HG03280 (cell line): ENCODE measurements around the gene NRP1.
"Not testable (repeated sequence)": the region's sequence is repeated elsewhere in the genome, so short reads cannot be mapped to it uniquely, and the experiment has no call there.

Experiments
- ATAC-seq: cut with Tn5 transposase; IDR thresholded peaks from one replicate; pipeline ENCODE4 v1.9.1; 2021; ENCODE audit warnings: mild to moderate bottlenecking, moderate library complexity; ENCODE audit not compliant: unreplicated experiment

NRP1 gene

GRCh38 chr10:33334153-33334804 lies at the start of gene NRP1:
NRP1 (minus strand) TSS chr10:33334667; CDS start chr10:33334382, 285 bp downstream.
- no peak for ATAC-seq

DNA sequence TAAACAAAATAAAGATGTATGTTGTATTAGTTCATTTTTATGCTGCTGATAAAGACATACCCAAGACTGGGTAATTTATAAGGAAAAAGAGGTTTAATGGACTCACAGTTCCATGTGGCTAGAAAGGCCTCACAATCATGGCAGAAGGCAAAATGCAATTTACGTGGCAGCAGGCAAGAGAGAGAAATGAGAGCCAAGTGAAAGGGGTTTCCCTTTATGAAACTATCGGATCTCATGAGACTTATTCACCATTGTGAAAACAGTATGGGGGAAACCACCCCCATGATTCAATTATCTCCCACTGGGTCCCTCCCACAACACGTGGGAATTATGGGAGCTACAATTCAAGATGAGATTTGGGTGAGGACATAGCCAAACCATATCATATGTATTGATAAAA lies 49.7 kb upstream of the NRP1 start:
- ATAC-seq = not testable (repeated sequence)

- ATAC-seq = no peak
Measured at GRCh38 chr10:33382921-33383713, 48.6 kb upstream of the NRP1 start.

DNA sequence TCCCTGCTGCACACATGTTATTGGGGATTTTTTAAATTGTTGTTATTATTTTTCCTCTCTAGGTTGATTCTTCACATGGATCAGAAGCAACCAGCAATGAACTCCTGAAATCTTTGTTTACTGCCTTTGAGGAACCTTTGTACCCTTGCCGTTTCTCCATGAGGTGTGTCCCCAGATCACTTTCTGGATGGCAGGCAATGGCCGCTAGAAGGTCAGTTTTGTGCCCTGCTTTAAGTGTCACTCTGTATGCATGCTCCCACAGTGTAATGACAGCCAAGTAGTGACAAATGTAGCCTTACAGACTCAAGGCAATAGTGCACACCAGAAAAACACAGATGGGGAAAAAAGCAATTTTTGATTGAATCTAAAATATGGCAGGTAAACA lies 47.7 kb upstream of the NRP1 start:
- ATAC-seq = no peak

GRCh38 chr10:33381451-33382215 lies 47.2 kb upstream of the NRP1 start:
- no peak for ATAC-seq

DNA sequence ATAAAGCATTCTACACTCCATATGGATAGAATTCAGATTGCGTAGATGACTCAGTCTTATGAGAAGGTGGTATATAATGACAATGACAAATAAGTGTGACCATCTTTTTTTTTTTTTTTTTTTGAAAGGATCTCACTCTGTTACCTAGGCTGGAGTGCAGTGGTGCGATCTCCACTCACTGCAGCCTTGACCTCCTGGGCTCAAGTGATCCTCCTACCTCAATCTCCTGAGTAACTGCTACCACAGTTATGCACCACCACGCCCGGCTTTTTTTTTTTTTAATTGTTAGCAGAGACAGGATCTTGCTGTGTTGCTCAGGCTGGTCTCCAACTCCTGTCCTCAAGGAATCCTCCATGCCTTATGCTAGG lies 43.2 kb upstream of the NRP1 start:
- no peak for ATAC-seq

GRCh38 chr10:33376976-33377657 lies 42.6 kb upstream of the NRP1 start:
- ATAC-seq = no peak

DNA sequence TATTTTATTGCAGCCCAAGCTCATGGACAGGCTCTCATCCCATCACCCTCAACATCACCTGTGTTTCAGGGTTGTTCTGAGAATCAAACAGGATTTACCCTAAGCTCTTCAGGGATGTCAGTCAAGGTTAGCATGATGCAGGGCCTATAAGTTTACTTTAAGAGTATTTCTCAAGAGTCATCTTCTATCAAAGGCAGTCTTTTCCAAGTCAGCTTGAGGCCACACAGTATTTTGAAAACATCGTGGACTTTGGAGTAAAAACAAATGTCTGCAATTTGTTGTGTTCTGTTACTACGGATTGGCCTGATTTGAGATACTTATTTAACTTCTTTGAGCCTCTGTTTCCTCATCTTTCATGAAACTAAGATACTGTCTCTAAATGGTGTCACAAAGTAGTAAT lies 42.0 kb upstream of the NRP1 start:
- ATAC-seq = no peak

GRCh38 chr10:33373263-33373662 lies 38.8 kb upstream of the NRP1 start:
- no peak for ATAC-seq

DNA sequence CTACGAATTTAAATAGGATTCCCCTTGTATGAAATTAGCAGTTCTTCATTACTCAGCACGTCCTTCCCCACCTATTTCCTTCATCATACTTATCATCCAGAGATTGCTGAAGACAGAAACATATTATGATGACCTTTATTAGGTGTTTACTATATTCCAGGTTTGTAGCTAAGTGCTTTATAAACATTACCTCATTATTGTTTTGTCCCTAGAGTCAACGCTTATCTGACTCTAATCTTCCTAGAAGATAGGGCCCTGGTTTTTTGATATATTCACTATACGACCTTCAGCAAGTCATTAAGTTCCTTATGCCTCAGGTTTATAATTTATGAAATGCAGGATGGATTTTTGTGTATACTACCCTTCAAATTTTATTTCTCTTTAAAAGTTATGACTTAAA lies 36.8 kb upstream of the NRP1 start:
- ATAC-seq = no peak

DNA sequence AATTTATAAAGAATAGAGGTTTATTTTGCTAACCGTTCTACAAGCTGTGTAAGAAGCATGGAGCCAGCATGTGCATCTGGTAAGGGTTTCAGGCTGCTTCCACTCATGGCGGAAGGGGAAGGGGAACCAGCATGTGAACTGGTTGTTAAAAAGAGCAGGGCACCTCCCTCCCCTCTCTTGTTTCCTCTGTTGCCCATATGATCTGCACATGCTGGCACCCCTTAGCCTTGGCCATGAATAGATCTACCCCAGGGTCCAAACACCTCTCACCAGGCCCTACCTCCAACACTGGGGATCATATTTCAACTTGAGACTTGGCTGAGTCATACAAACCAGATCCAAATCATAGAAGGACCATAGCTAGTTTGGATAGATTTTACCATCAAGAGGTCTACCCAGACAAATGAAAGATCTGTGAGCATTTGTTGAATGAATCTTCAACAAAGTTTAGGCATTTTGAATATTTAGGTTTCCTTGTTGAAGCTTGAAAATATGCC lies 36.0 kb upstream of the NRP1 start:
- no peak for ATAC-seq

DNA sequence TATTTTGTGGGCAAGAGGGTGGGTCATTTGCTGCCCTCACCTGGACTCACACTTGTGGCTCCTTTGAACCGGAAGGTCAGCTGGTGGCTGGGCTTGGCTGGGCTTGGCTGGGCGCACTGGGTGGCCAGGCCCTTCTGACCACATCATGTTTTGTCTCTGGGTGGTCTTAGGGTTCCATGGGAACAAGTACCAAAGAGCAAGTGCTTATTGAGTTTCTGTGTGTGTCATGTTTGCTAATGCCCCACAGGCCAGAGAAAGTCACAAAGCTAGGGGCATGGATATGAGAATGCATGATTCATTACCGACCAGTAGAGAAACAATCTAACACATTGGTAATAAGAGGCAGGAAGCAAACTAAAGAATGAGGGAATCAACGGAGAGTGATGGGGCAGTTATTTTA lies 33.6 kb upstream of the NRP1 start:
- no peak for ATAC-seq

- no peak for ATAC-seq
Measured at GRCh38 chr10:33365871-33366411, 31.5 kb upstream of the NRP1 start.

DNA sequence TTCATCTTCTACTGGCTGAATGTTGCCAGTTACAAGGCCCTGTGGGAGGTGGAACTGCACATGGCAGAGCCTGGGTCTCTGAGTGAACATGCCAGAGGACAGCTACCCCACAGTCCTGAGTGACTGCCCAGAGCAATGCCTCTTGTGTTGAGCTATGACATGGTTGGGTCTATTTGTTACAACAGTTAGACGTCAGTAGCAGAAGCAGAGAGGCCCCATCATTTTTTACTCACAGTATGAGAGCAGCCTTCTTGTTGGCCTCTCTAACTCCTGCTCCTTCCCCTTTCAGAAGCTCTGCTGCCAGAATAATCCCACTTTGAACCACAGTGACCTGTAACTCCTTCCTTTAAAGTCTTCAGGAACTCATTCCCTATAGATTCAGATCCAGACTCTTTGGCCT lies 30.8 kb upstream of the NRP1 start:
- no peak for ATAC-seq

- no peak for ATAC-seq
Measured at GRCh38 chr10:33363106-33363505, 28.6 kb upstream of the NRP1 start.

GRCh38 chr10:33358016-33358415 lies 23.5 kb upstream of the NRP1 start:
- no peak for ATAC-seq

DNA sequence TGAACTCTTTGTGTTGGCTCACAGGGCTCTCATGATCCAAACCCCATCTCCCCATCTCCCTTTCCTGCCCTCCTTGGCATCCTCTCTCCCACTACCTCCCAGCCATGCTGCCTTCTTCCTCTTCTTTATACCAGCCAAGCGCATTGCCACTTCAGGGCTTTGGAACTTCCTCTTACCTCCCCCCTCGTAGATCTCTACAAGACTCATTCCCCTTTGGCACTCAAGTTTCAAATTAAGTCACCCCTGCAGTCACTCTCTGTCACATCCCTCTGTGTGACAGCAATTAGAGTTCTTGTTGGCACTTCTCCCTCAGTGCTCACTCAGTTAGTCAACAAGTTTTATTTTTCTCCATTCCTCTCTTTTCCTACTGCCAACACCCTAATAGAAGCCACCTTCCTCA lies 20.8 kb upstream of the NRP1 start:
- ATAC-seq = no peak

DNA sequence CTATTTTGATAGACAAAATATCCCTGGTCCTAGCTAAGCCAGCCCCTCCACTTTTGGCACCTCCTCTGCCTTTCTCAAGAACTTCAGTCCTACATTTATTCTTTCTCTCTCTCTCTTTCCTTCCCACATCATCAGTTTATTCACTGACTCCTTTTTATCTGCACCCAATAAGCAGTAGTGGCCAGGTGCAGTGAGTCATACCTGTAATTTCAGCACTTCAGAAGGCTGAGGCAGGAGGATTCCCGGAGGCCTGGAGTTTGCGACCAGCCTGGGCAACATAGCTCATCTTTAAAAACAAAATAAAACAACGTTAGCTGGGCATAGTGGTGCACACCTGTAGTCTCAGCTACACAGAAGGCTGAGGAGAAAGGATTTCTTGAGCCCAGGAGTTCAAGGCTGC lies 19.4 kb upstream of the NRP1 start:
- no peak for ATAC-seq

DNA sequence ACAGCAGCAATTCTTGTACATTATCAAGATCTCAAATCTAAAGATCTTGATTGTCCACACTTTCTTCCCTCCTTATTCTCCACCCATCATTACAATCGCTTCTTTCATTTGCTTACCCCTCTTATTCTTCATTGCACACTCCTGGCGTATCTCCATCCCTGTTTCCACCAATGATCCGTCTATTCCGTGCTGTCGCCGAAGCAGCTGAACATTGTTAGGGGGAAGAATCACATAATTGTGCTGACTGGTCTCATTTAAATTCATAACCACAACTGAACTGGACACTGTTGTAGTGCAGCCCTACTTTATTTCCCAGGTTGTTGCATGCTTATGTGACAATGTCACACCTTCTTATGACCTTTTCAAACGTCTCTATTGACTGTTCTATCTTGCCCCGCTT lies 18.9 kb upstream of the NRP1 start:
- ATAC-seq = no peak

- ATAC-seq = no peak
Measured at GRCh38 chr10:33352615-33353014, 18.1 kb upstream of the NRP1 start.

GRCh38 chr10:33352175-33352574 lies 17.7 kb upstream of the NRP1 start:
- no peak for ATAC-seq
